Measurements from ENCODE around the gene PDE3B. TPM values are rescaled to one million over a fixed set of nuclear protein-coding genes. Genes with fewer than 3 reads are reported as not detected.
"Not testable (repeated sequence)": the region's sequence is repeated elsewhere in the genome, so short reads cannot be mapped to it uniquely, and the experiment has no call there.

The PDE3B gene
- polyA plus RNA-seq, 1 donor: 9.9 TPM

DNA sequence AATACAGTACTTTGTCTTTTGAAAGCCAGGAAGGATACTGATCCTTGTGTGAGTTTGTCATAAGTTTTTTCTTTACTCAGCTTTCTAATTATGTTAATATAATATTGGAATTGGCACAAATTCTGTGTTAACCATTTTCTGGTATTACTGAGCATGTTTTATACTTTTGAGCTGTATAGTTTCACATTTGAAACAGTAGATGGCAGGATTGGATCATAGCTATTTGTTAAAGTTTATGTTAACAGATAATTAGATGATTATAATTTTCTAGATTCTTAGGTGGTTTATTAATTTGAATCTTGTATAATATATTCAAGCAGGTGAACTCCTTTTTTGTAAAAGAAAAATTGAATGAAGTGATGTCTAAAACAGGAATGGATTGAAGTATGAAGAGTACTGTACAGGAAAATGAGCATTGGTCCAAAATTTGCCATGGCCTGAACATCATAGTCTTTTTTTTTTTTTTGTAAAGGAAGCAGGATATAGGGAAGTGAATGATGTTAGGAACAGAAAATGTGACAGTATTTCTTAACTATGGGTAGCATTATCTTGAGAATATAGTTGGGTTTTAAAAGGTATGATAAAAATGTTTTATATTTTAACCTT, 146.4 kb downstream of the PDE3B start:
- Histone ChIP-seq H3K4me1 (ENCODE audit: control insufficient read depth, insufficient read depth, low read length) (no peaks in the 10 kb centered on the region), H3K4me3 (ENCODE audit: low read length) (no peak overlapping the region), H3K27ac (ENCODE audit: low read length) (no peak overlapping the region), H3K36me3 (ENCODE audit: control insufficient read depth, insufficient read depth, low read length) (no peaks in the 10 kb centered on the region), H3K27me3 (ENCODE audit: control insufficient read depth, insufficient read depth, low read length) (no peaks in the 10 kb centered on the region), H3K9me3 (ENCODE audit: control insufficient read depth, low read depth, low read length) (no peaks in the 10 kb centered on the region)
- DNase-seq: no peak

- Histone ChIP-seq H3K9me3 (ENCODE audit: control insufficient read depth, low read depth, low read length) (no peaks in the 10 kb centered on the region), H3K4me3 (ENCODE audit: low read length) (no peak overlapping the region), H3K27me3 (ENCODE audit: control insufficient read depth, insufficient read depth, low read length) (no peaks in the 10 kb centered on the region), H3K27ac (ENCODE audit: low read length) (no peak overlapping the region), H3K36me3 (ENCODE audit: control insufficient read depth, insufficient read depth, low read length) (no peaks in the 10 kb centered on the region), H3K4me1 (ENCODE audit: control insufficient read depth, insufficient read depth, low read length) (no peaks in the 10 kb centered on the region)
- no peak for DNase-seq
- no CpG with 5 or more reads among the region's 2 CpGs for WGBS (ENCODE audit: insufficient coverage, low lambda C conversion rate)
Observed at GRCh38 chr11:14793546-14793945, 149.9 kb downstream of the PDE3B start.

DNA sequence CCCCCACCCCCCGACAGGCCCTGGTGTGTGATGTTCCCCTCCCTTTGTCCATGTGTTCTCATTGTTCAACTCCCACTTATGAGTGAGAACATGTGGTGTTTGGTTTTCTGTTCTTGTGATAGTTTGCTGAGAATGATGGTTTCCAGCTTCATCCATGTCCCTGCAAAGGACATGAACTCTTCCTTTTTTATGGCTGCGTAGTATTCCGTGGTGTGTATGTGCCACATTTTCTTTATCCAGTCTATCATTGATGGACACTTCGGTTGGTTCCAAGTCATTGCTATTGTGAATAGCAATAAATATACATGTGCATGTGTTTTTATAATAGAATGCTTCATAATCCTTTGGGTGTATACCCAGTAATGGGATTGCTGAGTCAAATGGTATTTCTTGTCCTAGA, 152.4 kb downstream of the PDE3B start:
- not testable (repeated sequence) for H3K4me3 ChIP-seq (ENCODE audit: low read length); H3K9me3 ChIP-seq (ENCODE audit: control insufficient read depth, low read depth, low read length); H3K27ac ChIP-seq (ENCODE audit: low read length); H3K36me3 ChIP-seq (ENCODE audit: control insufficient read depth, insufficient read depth, low read length); H3K27me3 ChIP-seq (ENCODE audit: control insufficient read depth, insufficient read depth, low read length); DNase-seq; H3K4me1 ChIP-seq (ENCODE audit: control insufficient read depth, insufficient read depth, low read length)
- WGBS (ENCODE audit: insufficient coverage, low lambda C conversion rate): no CpG with 5 or more reads among the region's 4 CpGs

- Histone ChIP-seq H3K9me3 (ENCODE audit: control insufficient read depth, low read depth, low read length) (no peaks in the 10 kb centered on the region), H3K4me1 (ENCODE audit: control insufficient read depth, insufficient read depth, low read length) (no peaks in the 10 kb centered on the region), H3K27ac (ENCODE audit: low read length) (no peak overlapping the region), H3K27me3 (ENCODE audit: control insufficient read depth, insufficient read depth, low read length) (no peaks in the 10 kb centered on the region), H3K4me3 (ENCODE audit: low read length) (no peak overlapping the region), H3K36me3 (ENCODE audit: control insufficient read depth, insufficient read depth, low read length) (no peaks in the 10 kb centered on the region)
- DNase-seq: no peak
- WGBS (ENCODE audit: insufficient coverage, low lambda C conversion rate): no CpG with 5 or more reads among the region's 2 CpGs
Observed at GRCh38 chr11:14803846-14804245, 160.2 kb downstream of the PDE3B start.

- no peak overlapping the region for H3K4me3 ChIP-seq (ENCODE audit: low read length)
- no peak overlapping the region for H3K27ac ChIP-seq (ENCODE audit: low read length)
- H3K36me3 ChIP-seq (ENCODE audit: control insufficient read depth, insufficient read depth, low read length): no peaks in the 10 kb centered on the region
- DNase-seq: no peak
- no peaks in the 10 kb centered on the region for H3K9me3 ChIP-seq (ENCODE audit: control insufficient read depth, low read depth, low read length)
- H3K4me1 ChIP-seq (ENCODE audit: control insufficient read depth, insufficient read depth, low read length): no peaks in the 10 kb centered on the region
- H3K27me3 ChIP-seq (ENCODE audit: control insufficient read depth, insufficient read depth, low read length): no peaks in the 10 kb centered on the region
Observed at GRCh38 chr11:14809466-14809865, 165.9 kb downstream of the PDE3B start.

GRCh38 chr11:14812757-14813156, 169.2 kb downstream of the PDE3B start:
- no CpG with 5 or more reads among the region's 3 CpGs for WGBS (ENCODE audit: insufficient coverage, low lambda C conversion rate)
- H3K27me3 ChIP-seq (ENCODE audit: control insufficient read depth, insufficient read depth, low read length): no peaks in the 10 kb centered on the region
- H3K4me3 ChIP-seq (ENCODE audit: low read length): no peak overlapping the region
- DNase-seq: no peak
- H3K27ac ChIP-seq (ENCODE audit: low read length): no peak overlapping the region
- H3K4me1 ChIP-seq (ENCODE audit: control insufficient read depth, insufficient read depth, low read length): no peaks in the 10 kb centered on the region
- no peaks in the 10 kb centered on the region for H3K36me3 ChIP-seq (ENCODE audit: control insufficient read depth, insufficient read depth, low read length)
- no peaks in the 10 kb centered on the region for H3K9me3 ChIP-seq (ENCODE audit: control insufficient read depth, low read depth, low read length)

DNA sequence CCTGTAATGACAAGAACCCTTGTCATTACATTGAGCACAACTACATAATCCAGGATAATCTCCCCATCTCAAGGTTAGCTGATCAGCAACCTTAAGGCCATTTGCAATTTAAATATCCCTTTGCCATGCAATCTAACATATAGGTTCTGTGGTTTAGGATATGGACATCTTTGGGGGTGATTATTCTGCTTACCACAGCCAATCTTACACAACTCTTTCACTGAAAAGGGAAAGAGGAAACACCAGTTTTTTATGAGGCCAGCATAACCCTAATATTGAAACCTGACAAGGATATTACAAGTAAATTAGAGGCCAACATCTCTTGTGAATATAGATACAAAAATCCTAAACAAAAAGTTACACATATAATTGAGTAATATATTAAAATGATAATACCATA, 169.9 kb downstream of the PDE3B start:
- Histone ChIP-seq H3K4me1 (ENCODE audit: control insufficient read depth, insufficient read depth, low read length) (no peaks in the 10 kb centered on the region), H3K36me3 (ENCODE audit: control insufficient read depth, insufficient read depth, low read length) (no peaks in the 10 kb centered on the region), H3K27me3 (ENCODE audit: control insufficient read depth, insufficient read depth, low read length) (no peaks in the 10 kb centered on the region), H3K9me3 (ENCODE audit: control insufficient read depth, low read depth, low read length) (no peaks in the 10 kb centered on the region), H3K4me3 (ENCODE audit: low read length) (no peak overlapping the region), H3K27ac (ENCODE audit: low read length) (no peak overlapping the region)
- no peak for DNase-seq

DNA sequence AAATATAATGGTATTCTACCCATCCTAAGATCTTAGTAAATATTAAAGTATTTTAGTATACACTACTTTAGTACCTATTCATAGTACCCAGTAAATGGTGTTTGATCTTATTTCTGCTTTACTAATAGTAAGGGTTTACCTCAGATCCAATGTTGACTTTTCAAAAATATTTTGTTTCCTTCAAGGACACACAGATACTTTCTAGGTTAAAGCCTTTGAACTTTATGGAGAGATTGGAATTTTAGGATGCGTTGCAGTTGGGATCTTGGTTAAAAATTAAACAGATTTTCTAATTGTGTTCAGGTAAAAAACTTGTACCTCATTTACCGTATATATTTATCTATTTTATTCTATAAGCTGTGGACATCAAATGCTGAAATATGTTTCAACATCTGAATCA, 175.2 kb downstream of the PDE3B start:
- WGBS (ENCODE audit: insufficient coverage, low lambda C conversion rate): 20% methylated on average over 1 of the region's 2 CpGs
- H3K9me3 ChIP-seq (ENCODE audit: control insufficient read depth, low read depth, low read length): no peaks in the 10 kb centered on the region
- no peaks in the 10 kb centered on the region for H3K4me1 ChIP-seq (ENCODE audit: control insufficient read depth, insufficient read depth, low read length)
- H3K4me3 ChIP-seq (ENCODE audit: low read length): no peak overlapping the region
- H3K27me3 ChIP-seq (ENCODE audit: control insufficient read depth, insufficient read depth, low read length): no peaks in the 10 kb centered on the region
- H3K27ac ChIP-seq (ENCODE audit: low read length): no peak overlapping the region
- peaks cover 8% of the 10 kb centered on the region for H3K36me3 ChIP-seq (ENCODE audit: control insufficient read depth, insufficient read depth, low read length)
- DNase-seq: no peak

GRCh38 chr11:14819596-14819995, 176.0 kb downstream of the PDE3B start:
- Histone ChIP-seq H3K4me1 (ENCODE audit: control insufficient read depth, insufficient read depth, low read length) (no peaks in the 10 kb centered on the region), H3K36me3 (ENCODE audit: control insufficient read depth, insufficient read depth, low read length) (peaks cover 8% of the 10 kb centered on the region), H3K9me3 (ENCODE audit: control insufficient read depth, low read depth, low read length) (no peaks in the 10 kb centered on the region), H3K27me3 (ENCODE audit: control insufficient read depth, insufficient read depth, low read length) (no peaks in the 10 kb centered on the region), H3K27ac (ENCODE audit: low read length) (no peak overlapping the region), H3K4me3 (ENCODE audit: low read length) (no peak overlapping the region)
- no peak for DNase-seq

GRCh38 chr11:14821031-14821430, 177.4 kb downstream of the PDE3B start:
- no peaks in the 10 kb centered on the region for H3K9me3 ChIP-seq (ENCODE audit: control insufficient read depth, low read depth, low read length)
- H3K4me3 ChIP-seq (ENCODE audit: low read length): no peak overlapping the region
- DNase-seq: no peak
- peaks cover 8% of the 10 kb centered on the region for H3K36me3 ChIP-seq (ENCODE audit: control insufficient read depth, insufficient read depth, low read length)
- H3K27ac ChIP-seq (ENCODE audit: low read length): no peak overlapping the region
- H3K4me1 ChIP-seq (ENCODE audit: control insufficient read depth, insufficient read depth, low read length): no peaks in the 10 kb centered on the region
- H3K27me3 ChIP-seq (ENCODE audit: control insufficient read depth, insufficient read depth, low read length): no peaks in the 10 kb centered on the region

GRCh38 chr11:14826600-14826999, 183.0 kb downstream of the PDE3B start:
- H3K27me3 ChIP-seq (ENCODE audit: control insufficient read depth, insufficient read depth, low read length): no peaks in the 10 kb centered on the region

More at GRCh38 chr11:14826600-14826999, 183.0 kb downstream of the PDE3B start:
- DNase-seq: no peak
- Histone ChIP-seq H3K4me3 (ENCODE audit: low read length) (no peak overlapping the region), H3K4me1 (ENCODE audit: control insufficient read depth, insufficient read depth, low read length) (no peaks in the 10 kb centered on the region), H3K27ac (ENCODE audit: low read length) (no peak overlapping the region), H3K36me3 (ENCODE audit: control insufficient read depth, insufficient read depth, low read length) (peaks cover 8% of the 10 kb centered on the region), H3K9me3 (ENCODE audit: control insufficient read depth, low read depth, low read length) (no peaks in the 10 kb centered on the region)
- no CpG with 5 or more reads among the region's 2 CpGs for WGBS (ENCODE audit: insufficient coverage, low lambda C conversion rate)
